WTC11 (cell line): ENCODE data around the gene SRCIN1. TPM values are rescaled to one million over a fixed set of nuclear protein-coding genes. Genes with fewer than 3 reads are reported as not detected.

Source experiments
- ATAC-seq: fragments of 200-7000 bp; cut with Tn5 transposase; 2 replicates; pipeline ENCODE4 v1.10.0; 2021; ENCODE audit warnings: mild to moderate bottlenecking, moderate library complexity
- CTCF ChIA-PET: fragments of 300-600 bp; sonication (Branson Sonifier 250); formaldehyde crosslinking; loops from one replicate; lab custom pipeline; 2021; ENCODE audit warnings: antibody characterized with exemption; lab: Charles Lee
- POLR2A ChIA-PET: fragments of 350-600 bp; sonication (Branson Sonifier 250); formaldehyde crosslinking; loops from one replicate; lab custom pipeline; 2021; ENCODE audit warnings: antibody characterized with exemption; lab: Charles Lee
- DNase-seq: peaks from one replicate; pipeline ENCODE4 v3.0.0; 2021; ENCODE audit warnings: low spot score
- H3K27ac Mint-ChIP-seq: 2 replicates; pipeline ENCODE4 v1.8.0; 2021; ENCODE audit warnings: mixed read lengths
- H3K27me3 Mint-ChIP-seq: 2 replicates; pipeline ENCODE4 v1.8.0; 2021; ENCODE audit warnings: low read depth, mild to moderate bottlenecking, moderate library complexity, mixed read lengths
- H3K36me3 Mint-ChIP-seq: 2 replicates; pipeline ENCODE4 v1.8.0; 2021; ENCODE audit warnings: mixed read lengths
- H3K4me1 Mint-ChIP-seq: 2 replicates; pipeline ENCODE4 v1.8.0; 2022; ENCODE audit warnings: mixed read lengths
- H3K4me3 Mint-ChIP-seq: 2 replicates; pipeline ENCODE4 v1.8.0; 2021; ENCODE audit warnings: mild to moderate bottlenecking, moderate library complexity, mixed read lengths
- H3K9me3 Mint-ChIP-seq: 2 replicates; pipeline ENCODE4 v1.8.0; 2021; ENCODE audit warnings: mixed read lengths
- ARID4B ChIP-seq: sonication (generic); formaldehyde crosslinking; IDR thresholded peaks from 2 replicates; pipeline ENCODE4 v1.8.0; 2023; ENCODE audit warnings: missing genetic modification reagents, mild to moderate bottlenecking, borderline replicate concordance
- E2F5 ChIP-seq: sonication (generic); formaldehyde crosslinking; IDR thresholded peaks from 2 replicates; pipeline ENCODE4 v1.8.1; 2022; ENCODE audit warnings: mild to moderate bottlenecking, moderate library complexity, missing genetic modification reagents
- ELF4 ChIP-seq: sonication (generic); formaldehyde crosslinking; IDR thresholded peaks from 2 replicates; pipeline ENCODE4 v1.8.1; 2022; ENCODE audit warnings: low read depth, mild to moderate bottlenecking, moderate library complexity, missing genetic modification reagents
- GTF2I ChIP-seq: fragments of 250-450 bp; sonication (Bioruptor Pico); conservative IDR thresholded peaks from 2 replicates; pipeline ENCODE4 v1.4.0; 2021; ENCODE audit warnings: mild to moderate bottlenecking
- NR1H2 ChIP-seq: sonication (generic); formaldehyde crosslinking; IDR thresholded peaks from 2 replicates; pipeline ENCODE4 v1.9.0; 2021; ENCODE audit warnings: mild to moderate bottlenecking, moderate library complexity, missing genetic modification reagents
- OVOL2 ChIP-seq: fragments of 250-450 bp; sonication (Bioruptor Pico); IDR thresholded peaks from 2 replicates; pipeline ENCODE4 v1.9.0; 2021; ENCODE audit warnings: mild to moderate bottlenecking, borderline replicate concordance
- PRDM15 ChIP-seq: sonication (generic); formaldehyde crosslinking; IDR thresholded peaks from 2 replicates; pipeline ENCODE4 v1.8.0; 2022; ENCODE audit warnings: missing genetic modification reagents
- SMAD4 ChIP-seq: sonication (generic); formaldehyde crosslinking; IDR thresholded peaks from 2 replicates; pipeline ENCODE4 v1.8.0; 2022; ENCODE audit warnings: mild to moderate bottlenecking, missing genetic modification reagents
- SOX15 ChIP-seq: fragments of 250-450 bp; sonication (Bioruptor Pico); IDR thresholded peaks from 2 replicates; pipeline ENCODE4 v1.9.0; 2021; ENCODE audit warnings: mild to moderate bottlenecking
- SP1 ChIP-seq: sonication (generic); formaldehyde crosslinking; conservative IDR thresholded peaks from 2 replicates; pipeline ENCODE4 v1.8.1; 2022; ENCODE audit warnings: missing genetic modification reagents
- ZNF219 ChIP-seq: sonication (generic); formaldehyde crosslinking; IDR thresholded peaks from 2 replicates; pipeline ENCODE4 v1.8.0; 2023; ENCODE audit warnings: missing genetic modification reagents, mild to moderate bottlenecking, borderline replicate concordance
- ZNF263 ChIP-seq: sonication (generic); formaldehyde crosslinking; IDR thresholded peaks from 2 replicates; pipeline ENCODE4 v1.8.1; 2022; ENCODE audit warnings: low read depth, mild to moderate bottlenecking, moderate library complexity, missing genetic modification reagents
- ZNF281 ChIP-seq: sonication (generic); formaldehyde crosslinking; IDR thresholded peaks from 2 replicates; pipeline ENCODE4 v1.8.0; 2023; ENCODE audit warnings: mild to moderate bottlenecking, missing genetic modification reagents
- ZNF416 ChIP-seq: fragments of 250-450 bp; sonication (Bioruptor Pico); IDR thresholded peaks from 2 replicates; pipeline ENCODE4 v1.9.0; 2021; ENCODE audit warnings: mild to moderate bottlenecking, inconsistent platforms
- ZNF423 ChIP-seq: fragments of 250-450 bp; sonication (Bioruptor Pico); IDR thresholded peaks from 2 replicates; pipeline ENCODE4 v2.1.2; 2022; ENCODE audit warnings: mild to moderate bottlenecking, moderate library complexity
- total RNA-seq: library from RNA; stranded (reverse); gene quantifications from 3 replicates; pipeline ENCODE4 v1.2.3, GENCODE V29; 2021
- TF ChIP-seq, protein P1 (sequence below): sonication (generic); formaldehyde crosslinking; IDR thresholded peaks from 2 replicates; pipeline ENCODE4 v1.8.1; 2023; ENCODE audit warnings: mild to moderate bottlenecking, missing genetic modification reagents
- TF ChIP-seq, protein P2 (sequence below): fragments of 250-450 bp; sonication (Bioruptor Pico); IDR thresholded peaks from 2 replicates; pipeline ENCODE4 v2.1.2; 2022; ENCODE audit warnings: mild to moderate bottlenecking, moderate library complexity

SRCIN1 gene
- total RNA-seq, 1 experiment from 2014 or later, result 17.3 TPM

DNA sequence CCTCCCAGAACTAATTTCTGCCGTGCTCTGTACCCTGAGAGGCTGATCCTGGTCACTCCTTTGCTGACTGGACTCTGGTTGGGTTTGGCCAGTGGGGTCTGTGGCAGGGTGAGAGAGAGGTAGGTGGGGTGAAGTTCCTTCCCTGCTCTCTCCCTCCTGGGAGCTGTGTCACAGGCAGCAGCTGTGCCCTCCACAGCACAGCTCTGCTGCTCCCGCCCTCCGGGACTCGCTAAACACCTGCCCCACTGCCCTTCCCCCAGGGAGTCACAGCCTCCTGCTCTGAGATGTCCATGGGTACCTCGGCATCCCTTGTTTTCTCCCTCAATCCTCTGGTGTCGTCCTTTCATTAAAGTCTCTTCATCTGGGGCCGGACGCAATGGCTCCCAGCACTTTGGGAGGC is 66.4 kb downstream of the SRCIN1 start:
- Mint-ChIP-seq H3K27me3 (peaks cover 27% of the 10 kb centered on the region), H3K9me3 (no peaks in the 10 kb centered on the region), H3K36me3 (no peaks in the 10 kb centered on the region), H3K27ac (no peak overlapping the region), H3K4me3 (no peak overlapping the region), H3K4me1 (peaks cover 19% of the 10 kb centered on the region)
- POLR2A ChIA-PET, result no interaction called here
- ATAC-seq (no peak), DNase-seq (no peak)
- TF ChIP-seq, protein P1, sequence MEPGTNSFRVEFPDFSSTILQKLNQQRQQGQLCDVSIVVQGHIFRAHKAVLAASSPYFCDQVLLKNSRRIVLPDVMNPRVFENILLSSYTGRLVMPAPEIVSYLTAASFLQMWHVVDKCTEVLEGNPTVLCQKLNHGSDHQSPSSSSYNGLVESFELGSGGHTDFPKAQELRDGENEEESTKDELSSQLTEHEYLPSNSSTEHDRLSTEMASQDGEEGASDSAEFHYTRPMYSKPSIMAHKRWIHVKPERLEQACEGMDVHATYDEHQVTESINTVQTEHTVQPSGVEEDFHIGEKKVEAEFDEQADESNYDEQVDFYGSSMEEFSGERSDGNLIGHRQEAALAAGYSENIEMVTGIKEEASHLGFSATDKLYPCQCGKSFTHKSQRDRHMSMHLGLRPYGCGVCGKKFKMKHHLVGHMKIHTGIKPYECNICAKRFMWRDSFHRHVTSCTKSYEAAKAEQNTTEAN (CRISPR knock-in tag), result no peak
- TF ChIP-seq GTF2I, result no peak
- no peak for TF ChIP-seq ZNF219 (CRISPR knock-in tag)
- TF ChIP-seq ZNF281 (CRISPR knock-in tag), result no peak
- no peak for TF ChIP-seq ZNF263 (CRISPR knock-in tag)
- TF ChIP-seq, protein P2, sequence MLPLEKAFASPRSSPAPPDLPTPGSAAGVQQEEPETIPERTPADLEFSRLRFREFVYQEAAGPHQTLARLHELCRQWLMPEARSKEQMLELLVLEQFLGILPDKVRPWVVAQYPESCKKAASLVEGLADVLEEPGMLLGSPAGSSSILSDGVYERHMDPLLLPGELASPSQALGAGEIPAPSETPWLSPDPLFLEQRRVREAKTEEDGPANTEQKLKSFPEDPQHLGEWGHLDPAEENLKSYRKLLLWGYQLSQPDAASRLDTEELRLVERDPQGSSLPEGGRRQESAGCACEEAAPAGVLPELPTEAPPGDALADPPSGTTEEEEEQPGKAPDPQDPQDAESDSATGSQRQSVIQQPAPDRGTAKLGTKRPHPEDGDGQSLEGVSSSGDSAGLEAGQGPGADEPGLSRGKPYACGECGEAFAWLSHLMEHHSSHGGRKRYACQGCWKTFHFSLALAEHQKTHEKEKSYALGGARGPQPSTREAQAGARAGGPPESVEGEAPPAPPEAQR, result no peak
- TF ChIP-seq PRDM15 (CRISPR knock-in tag), result no peak
- no peak for TF ChIP-seq SMAD4 (CRISPR knock-in tag)
- TF ChIP-seq ZNF416, result no peak
- TF ChIP-seq ELF4 (CRISPR knock-in tag), result no peak
- TF ChIP-seq SOX15 (CRISPR knock-in tag), result no peak
- no peak for TF ChIP-seq NR1H2 (CRISPR knock-in tag)
- TF ChIP-seq SP1, result no peak
- no peak for TF ChIP-seq ZNF423 (CRISPR knock-in tag)
- TF ChIP-seq OVOL2 (CRISPR knock-in tag), result no peak
- TF ChIP-seq ARID4B, result no peak
- no peak for TF ChIP-seq E2F5 (CRISPR knock-in tag)
- CTCF ChIA-PET, result interaction anchor here (0.9 to 19.6 kb wide), 6 partner anchors 17 to 129 kb away, joined by 3 to 341 read pairs (median 6); no protein-coding TSS in a partner anchor
